Gastroesophageal sphincter (tissue), 4 donors: ENCODE data around the gene WLS. TPM values are rescaled to one million over a fixed set of nuclear protein-coding genes. Genes with fewer than 3 reads are reported as not detected.

Experiments
- ATAC-seq: fragments of 150-250 bp; one replicate; pipeline ENCODE4 v1.9.1; 2016; ENCODE audit warnings: mild to moderate bottlenecking, moderate library complexity
- H3K27ac ChIP-seq, 4 donors: fragments of 200-600 bp; sonication (generic) in 3 of 4; 1 replicate in 3 of 4; 2 replicates in 1 of 4; pipeline ENCODE4 v1.5.1; 2016 to 2019
- H3K27me3 ChIP-seq: fragments of 200-600 bp; sonication (generic); one replicate; pipeline ENCODE4 v1.5.1; 2019
- H3K36me3 ChIP-seq, 2 donors: fragments of 200-600 bp; sonication (generic); one replicate each; pipeline ENCODE4 v1.5.1; 2019; ENCODE audit warnings: control low read depth in 1 of 2
- H3K4me1 ChIP-seq, 3 donors: fragments of 200-600 bp; sonication (generic); 1 replicate in 2 of 3; 2 replicates in 1 of 3; pipeline ENCODE4 v1.5.1; 2016 to 2019; ENCODE audit warnings: control low read depth in 2 of 3
- H3K4me3 ChIP-seq, 2 donors: fragments of 200-600 bp; sonication (generic); one replicate each; pipeline ENCODE4 v1.5.1; 2019; ENCODE audit warnings: mild to moderate bottlenecking in 1 of 2, moderate library complexity in 1 of 2
- H3K9me3 ChIP-seq, 3 donors: fragments of 200-600 bp; sonication (generic); one replicate each; pipeline ENCODE4 v1.5.1; 2017 to 2019; ENCODE audit warnings: control low read depth in 2 of 3
- EP300 ChIP-seq: sonication (generic); formaldehyde crosslinking; IDR thresholded peaks from one replicate; pipeline ENCODE4 v1.6.1; 2017; ENCODE audit warnings: antibody characterized with exemption, mild to moderate bottlenecking
- POLR2A ChIP-seq, 2 donors: fragments of 450-650 bp; IDR thresholded peaks; one replicate each; pipeline ENCODE4 v1.6.1; 2017; ENCODE audit warnings: antibody characterized with exemption in 2 of 2, mild to moderate bottlenecking in 2 of 2, moderate library complexity in 1 of 2
- POLR2AphosphoS5 ChIP-seq: sonication (generic); formaldehyde crosslinking; IDR thresholded peaks from one replicate; pipeline ENCODE4 v1.6.1; 2017; ENCODE audit warnings: antibody characterized with exemption
- WGBS, 2 donors: methylation state at CpG; one replicate each; pipeline ENCODE4 v1.1.5; 2018; ENCODE audit warnings: low coverage in 1 of 2; 5-methylcytosine and 5-hydroxymethylcytosine counted together
- total RNA-seq, 4 donors: library from RNA; depleted of rRNA; stranded (reverse); fragments of >200 nt; gene quantifications; one replicate each; pipeline ENCODE4 v1.1.0, GENCODE V29; 2016
- TF ChIP-seq, protein P1 (sequence below), 4 experiments: fragments of 200-600 bp in 2 of 4; fragments of 450-650 bp in 2 of 4; sonication (generic) in 1 of 4; IDR thresholded peaks; one replicate each; pipeline ENCODE4 v1.5.1; 2017 to 2019; ENCODE audit warnings: antibody characterized with exemption in 4 of 4, mild to moderate bottlenecking in 2 of 4, moderate library complexity in 2 of 4

Gene WLS
- total RNA-seq, 4 donors from 2014 or later, result 120 to 280 (median 263) TPM

DNA sequence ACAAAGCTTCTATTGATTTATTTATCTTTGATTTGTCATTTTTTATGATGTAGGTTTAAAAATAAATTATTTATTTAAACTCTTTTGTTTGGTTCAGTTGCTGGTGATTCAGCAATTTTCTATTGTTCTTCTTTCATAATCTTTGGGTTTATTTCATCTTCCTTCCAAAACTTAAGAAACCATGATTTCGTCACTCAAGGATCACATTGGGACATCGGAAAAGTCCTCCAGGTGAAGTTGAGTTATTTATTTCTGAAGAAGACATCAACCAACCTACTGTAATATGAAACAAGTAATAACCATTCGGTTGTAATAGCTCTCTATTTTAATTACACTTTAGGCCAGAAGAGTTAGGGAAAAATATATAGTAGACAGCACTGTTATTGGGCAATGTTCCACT is 23.0 kb upstream of the WLS start:
- TF ChIP-seq POLR2A (IDR thresholded peaks at IDR 0.05) (no peak), POLR2AphosphoS5 (no peak), EP300 (no peak)
- TF ChIP-seq, protein P1, sequence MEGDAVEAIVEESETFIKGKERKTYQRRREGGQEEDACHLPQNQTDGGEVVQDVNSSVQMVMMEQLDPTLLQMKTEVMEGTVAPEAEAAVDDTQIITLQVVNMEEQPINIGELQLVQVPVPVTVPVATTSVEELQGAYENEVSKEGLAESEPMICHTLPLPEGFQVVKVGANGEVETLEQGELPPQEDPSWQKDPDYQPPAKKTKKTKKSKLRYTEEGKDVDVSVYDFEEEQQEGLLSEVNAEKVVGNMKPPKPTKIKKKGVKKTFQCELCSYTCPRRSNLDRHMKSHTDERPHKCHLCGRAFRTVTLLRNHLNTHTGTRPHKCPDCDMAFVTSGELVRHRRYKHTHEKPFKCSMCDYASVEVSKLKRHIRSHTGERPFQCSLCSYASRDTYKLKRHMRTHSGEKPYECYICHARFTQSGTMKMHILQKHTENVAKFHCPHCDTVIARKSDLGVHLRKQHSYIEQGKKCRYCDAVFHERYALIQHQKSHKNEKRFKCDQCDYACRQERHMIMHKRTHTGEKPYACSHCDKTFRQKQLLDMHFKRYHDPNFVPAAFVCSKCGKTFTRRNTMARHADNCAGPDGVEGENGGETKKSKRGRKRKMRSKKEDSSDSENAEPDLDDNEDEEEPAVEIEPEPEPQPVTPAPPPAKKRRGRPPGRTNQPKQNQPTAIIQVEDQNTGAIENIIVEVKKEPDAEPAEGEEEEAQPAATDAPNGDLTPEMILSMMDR (IDR thresholded peaks at IDR 0.05), result no peak
- peak overlapping the region; percentile 61 to 83 (median 76) for H3K27ac ChIP-seq
- no peaks in the 10 kb centered on the region for H3K27me3 ChIP-seq
- H3K36me3 ChIP-seq, result no peaks in the 10 kb centered on the region
- H3K9me3 ChIP-seq, result peaks cover 0 to 4% (median 0%) of the 10 kb centered on the region in 3 donors
- WGBS, 2 donors, result 61 to 66% methylated on average over 3 of the region's 3 CpGs
- no peak for ATAC-seq
- H3K4me1 ChIP-seq, result peaks cover 0 to 24% (median 2%) of the 10 kb centered on the region in 3 donors
- H3K4me3 ChIP-seq, result no peak overlapping the region

- Histone ChIP-seq H3K4me1 (peaks cover 0 to 24% (median 2%) of the 10 kb centered on the region in 3 donors), H3K36me3 (no peaks in the 10 kb centered on the region), H3K27ac (peak overlapping the region; percentile 55 to 83 (median 76)), H3K27me3 (no peaks in the 10 kb centered on the region), H3K4me3 (no peak overlapping the region), H3K9me3 (peaks cover 0 to 4% (median 0%) of the 10 kb centered on the region in 3 donors)
- WGBS, 2 donors, result 37 to 38% methylated on average over 3 of the region's 3 CpGs
- TF ChIP-seq POLR2AphosphoS5, result peak; percentile 61
- TF ChIP-seq POLR2A (IDR thresholded peaks at IDR 0.05), result no peak
- TF ChIP-seq, protein P1 (IDR thresholded peaks at IDR 0.05), result no peak
- ATAC-seq, result peak; percentile 68
These were observed 22.4 kb upstream of the WLS start for GRCh38 chr1:68254667-68255226.

- TF ChIP-seq POLR2A (IDR thresholded peaks at IDR 0.05) (no peak), EP300 (no peak), POLR2AphosphoS5 (no peak)
- TF ChIP-seq, protein P1 (IDR thresholded peaks at IDR 0.05), result no peak
- Histone ChIP-seq H3K4me1 (peaks cover 0 to 9% (median 0%) of the 10 kb centered on the region in 3 donors), H3K27me3 (no peaks in the 10 kb centered on the region), H3K27ac (no peak overlapping the region), H3K9me3 (no peaks in the 10 kb centered on the region), H3K36me3 (no peaks in the 10 kb centered on the region), H3K4me3 (no peak overlapping the region)
- no peak for ATAC-seq
- 86 to 90% methylated on average over 2 of the region's 2 CpGs for WGBS, 2 donors
These were observed 4.7 kb upstream of the WLS start for GRCh38 chr1:68237040-68237439.

- H3K4me3 ChIP-seq, result no peak overlapping the region
- no peak for ATAC-seq
- H3K4me1 ChIP-seq, result peaks cover 0 to 23% (median 0%) of the 10 kb centered on the region in 3 donors
- TF ChIP-seq POLR2A (IDR thresholded peaks at IDR 0.05), result no peak
- no peak for TF ChIP-seq EP300
- no peak for TF ChIP-seq POLR2AphosphoS5
- TF ChIP-seq, protein P1 (IDR thresholded peaks at IDR 0.05), result no peak
- peak overlapping the region in 3 of 4 donors; percentile 21 to 96 (median 96) for H3K27ac ChIP-seq
- H3K27me3 ChIP-seq, result no peaks in the 10 kb centered on the region
- H3K36me3 ChIP-seq, result no peaks in the 10 kb centered on the region
- no peaks in the 10 kb centered on the region for H3K9me3 ChIP-seq
- 78 to 79% methylated on average over 1 of the region's 2 CpGs for WGBS, 2 donors
These were observed 1.8 kb upstream of the WLS start for GRCh38 chr1:68234094-68234493.

GRCh38 chr1:68233202-68233601 is 879 bp upstream of the WLS start:
- peak overlapping the region; percentile 73 to 83 for H3K4me3 ChIP-seq
- H3K4me1 ChIP-seq, result peaks cover 0 to 30% (median 2%) of the 10 kb centered on the region in 3 donors
- peak overlapping the region; percentile 95 to 97 (median 96) for H3K27ac ChIP-seq
- no peaks in the 10 kb centered on the region for H3K9me3 ChIP-seq
- TF ChIP-seq POLR2AphosphoS5, result no peak
- no peaks in the 10 kb centered on the region for H3K36me3 ChIP-seq
- ATAC-seq, result no peak
- H3K27me3 ChIP-seq, result no peaks in the 10 kb centered on the region
- WGBS, 2 donors, result 13 to 23% methylated on average over 1 of the region's 1 CpG
